Measurements from ENCODE around the gene POC1A.

The POC1A gene

GRCh38 chr3:52150357-52150756, 3.9 kb downstream of the POC1A start:
- no peak for FAIRE-seq

GRCh38 chr3:52149726-52150125, 4.5 kb downstream of the POC1A start:
- no peak for FAIRE-seq

GRCh38 chr3:52149021-52149420, 5.2 kb downstream of the POC1A start:
- FAIRE-seq, result no peak

- FAIRE-seq, result no peak
Measured at GRCh38 chr3:52147804-52148203, 6.4 kb downstream of the POC1A start.

- no peak for FAIRE-seq
Measured at GRCh38 chr3:52146811-52147210, 7.4 kb downstream of the POC1A start.

GRCh38 chr3:52146189-52146588, 8.0 kb downstream of the POC1A start:
- FAIRE-seq, result no peak

GRCh38 chr3:52145736-52146110, 8.5 kb downstream of the POC1A start:
- FAIRE-seq, result no peak

- no peak for FAIRE-seq
Measured at GRCh38 chr3:52144796-52145735, 9.2 kb downstream of the POC1A start.

GRCh38 chr3:52144034-52144795, 10.0 kb downstream of the POC1A start:
- no peak for FAIRE-seq

GRCh38 chr3:52143616-52144015, 10.6 kb downstream of the POC1A start:
- no peak for FAIRE-seq

- no peak for FAIRE-seq
Measured at GRCh38 chr3:52143156-52143555, 11.1 kb downstream of the POC1A start.

GRCh38 chr3:52141751-52142150, 12.5 kb downstream of the POC1A start:
- FAIRE-seq, result no peak

GRCh38 chr3:52140769-52141168, 13.5 kb downstream of the POC1A start:
- no peak for FAIRE-seq

- no peak for FAIRE-seq
Measured at GRCh38 chr3:52140000-52140399, 14.2 kb downstream of the POC1A start.

GRCh38 chr3:52137311-52137710, 16.9 kb downstream of the POC1A start:
- no peak for FAIRE-seq

- FAIRE-seq, result no peak
Measured at GRCh38 chr3:52136513-52136912, 17.7 kb downstream of the POC1A start.

- no peak for FAIRE-seq
Measured at GRCh38 chr3:52135332-52135731, 18.9 kb downstream of the POC1A start.

- FAIRE-seq, result no peak
Measured at GRCh38 chr3:52134761-52135160, 19.5 kb downstream of the POC1A start.

GRCh38 chr3:52132930-52133329, 21.3 kb downstream of the POC1A start:
- FAIRE-seq, result no peak

GRCh38 chr3:52132041-52132440, 22.2 kb downstream of the POC1A start:
- no peak for FAIRE-seq

GRCh38 chr3:52130966-52131622, 23.1 kb downstream of the POC1A start:
- FAIRE-seq, result no peak

GRCh38 chr3:52128118-52128683, 26.0 kb downstream of the POC1A start:
- FAIRE-seq, result no peak

- FAIRE-seq, result no peak
Measured at GRCh38 chr3:52126500-52126899, 27.7 kb downstream of the POC1A start.

Measured in colon (tissue), 2 donors.